Measurements from ENCODE around the gene XRN2.

Gene XRN2, protein sequence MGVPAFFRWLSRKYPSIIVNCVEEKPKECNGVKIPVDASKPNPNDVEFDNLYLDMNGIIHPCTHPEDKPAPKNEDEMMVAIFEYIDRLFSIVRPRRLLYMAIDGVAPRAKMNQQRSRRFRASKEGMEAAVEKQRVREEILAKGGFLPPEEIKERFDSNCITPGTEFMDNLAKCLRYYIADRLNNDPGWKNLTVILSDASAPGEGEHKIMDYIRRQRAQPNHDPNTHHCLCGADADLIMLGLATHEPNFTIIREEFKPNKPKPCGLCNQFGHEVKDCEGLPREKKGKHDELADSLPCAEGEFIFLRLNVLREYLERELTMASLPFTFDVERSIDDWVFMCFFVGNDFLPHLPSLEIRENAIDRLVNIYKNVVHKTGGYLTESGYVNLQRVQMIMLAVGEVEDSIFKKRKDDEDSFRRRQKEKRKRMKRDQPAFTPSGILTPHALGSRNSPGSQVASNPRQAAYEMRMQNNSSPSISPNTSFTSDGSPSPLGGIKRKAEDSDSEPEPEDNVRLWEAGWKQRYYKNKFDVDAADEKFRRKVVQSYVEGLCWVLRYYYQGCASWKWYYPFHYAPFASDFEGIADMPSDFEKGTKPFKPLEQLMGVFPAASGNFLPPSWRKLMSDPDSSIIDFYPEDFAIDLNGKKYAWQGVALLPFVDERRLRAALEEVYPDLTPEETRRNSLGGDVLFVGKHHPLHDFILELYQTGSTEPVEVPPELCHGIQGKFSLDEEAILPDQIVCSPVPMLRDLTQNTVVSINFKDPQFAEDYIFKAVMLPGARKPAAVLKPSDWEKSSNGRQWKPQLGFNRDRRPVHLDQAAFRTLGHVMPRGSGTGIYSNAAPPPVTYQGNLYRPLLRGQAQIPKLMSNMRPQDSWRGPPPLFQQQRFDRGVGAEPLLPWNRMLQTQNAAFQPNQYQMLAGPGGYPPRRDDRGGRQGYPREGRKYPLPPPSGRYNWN

GRCh38 chr20:21303061-21303871 is at the start of gene XRN2:
Gene XRN2, plus strand, starts transcription at chr20:21303331. Its CDS starts 68 bp downstream, at chr20:21303399.
- DNase-seq: peak; percentile 92

- no peak for DNase-seq
These were observed 45.9 kb upstream of the XRN2 start for GRCh38 chr20:21257192-21257591.

DNA sequence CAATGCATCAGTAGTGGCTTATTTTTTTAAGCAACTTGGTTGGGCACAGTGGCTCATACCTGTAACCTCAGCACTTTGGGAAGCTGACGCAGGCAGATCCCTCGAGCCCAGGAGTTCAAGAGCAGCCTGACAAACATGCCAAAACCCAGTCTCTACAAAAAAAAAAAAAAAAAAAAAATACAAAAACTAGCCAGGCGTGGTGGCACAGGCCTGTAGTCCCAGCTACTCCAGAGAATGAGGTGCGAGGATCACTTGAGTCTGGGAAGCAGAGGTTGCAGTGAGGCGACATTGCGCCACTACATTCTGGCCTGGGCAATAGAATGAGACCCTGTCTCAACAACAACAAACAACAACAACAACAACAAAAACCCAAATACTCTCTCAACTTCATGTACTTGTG is 44.7 kb upstream of the XRN2 start:
- DNase-seq: no peak

- DNase-seq: no peak
These were observed 43.8 kb upstream of the XRN2 start for GRCh38 chr20:21259346-21259745.

- DNase-seq: no peak
These were observed 40.3 kb upstream of the XRN2 start for GRCh38 chr20:21262812-21263211.

DNA sequence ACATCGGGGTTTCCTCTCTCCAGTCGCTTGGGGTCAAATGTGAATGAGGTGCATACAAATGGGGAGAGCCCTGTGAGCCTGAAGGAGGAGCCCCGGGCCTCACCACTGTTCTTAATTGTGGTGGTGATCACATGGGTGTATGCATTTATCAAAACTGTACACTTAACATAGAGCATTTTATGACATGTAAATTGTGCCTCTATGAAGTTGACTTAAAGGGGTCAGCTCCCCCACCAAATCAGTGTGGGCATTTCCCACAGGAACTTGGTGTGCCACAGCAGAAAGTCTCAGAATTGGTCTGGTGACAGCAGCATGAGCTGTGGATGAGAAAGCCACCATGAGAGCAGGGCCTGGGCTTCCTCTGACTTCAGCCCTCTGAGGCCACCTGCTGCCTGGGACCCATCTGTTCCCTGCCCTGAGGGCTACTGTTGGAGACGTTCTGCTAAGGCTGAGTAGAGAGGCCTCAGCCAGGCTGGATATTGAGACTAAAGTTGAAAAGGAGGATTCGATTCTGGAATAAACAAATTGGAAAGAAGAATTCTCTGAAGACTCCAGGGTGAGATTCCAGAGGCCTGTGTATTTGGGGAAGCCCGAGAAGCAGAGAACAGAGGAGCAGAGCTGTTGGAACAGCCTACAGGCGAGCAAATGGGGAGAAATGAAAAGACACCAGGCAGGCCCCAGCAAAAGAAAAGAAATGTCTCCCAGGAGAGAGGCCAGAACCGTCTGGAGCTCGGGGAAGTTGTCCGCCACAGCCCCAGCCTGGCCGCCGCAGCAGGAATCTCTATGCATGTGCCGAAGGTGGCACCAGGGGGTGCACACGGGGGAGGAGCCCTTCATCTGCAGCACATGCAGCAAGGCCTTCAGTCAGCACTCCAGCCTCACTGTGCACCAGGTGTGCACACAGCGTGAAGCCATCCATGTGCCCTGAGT is 37.6 kb upstream of the XRN2 start:
- DNase-seq: no peak

GRCh38 chr20:21266191-21266536 is 37.0 kb upstream of the XRN2 start:
- no peak for DNase-seq

DNA sequence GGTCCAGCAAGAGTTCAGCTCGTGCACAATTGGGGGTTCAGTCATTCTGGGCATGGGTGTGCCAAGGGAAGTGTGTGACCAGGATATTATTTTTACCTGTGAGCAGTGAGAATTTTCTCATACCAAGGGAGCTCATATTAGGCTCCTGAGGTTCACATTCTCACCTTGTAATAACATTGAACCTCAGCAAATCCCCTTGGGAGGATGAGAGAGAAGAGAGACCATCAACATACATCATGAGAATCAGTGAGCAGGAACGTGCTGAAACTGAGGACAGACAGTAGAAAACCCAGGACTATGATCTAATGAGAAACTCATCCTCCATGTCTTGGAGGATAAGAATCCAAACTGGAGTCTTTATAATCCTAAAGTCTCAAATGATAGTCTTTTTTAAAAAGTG is 33.4 kb upstream of the XRN2 start:
- DNase-seq: no peak

DNA sequence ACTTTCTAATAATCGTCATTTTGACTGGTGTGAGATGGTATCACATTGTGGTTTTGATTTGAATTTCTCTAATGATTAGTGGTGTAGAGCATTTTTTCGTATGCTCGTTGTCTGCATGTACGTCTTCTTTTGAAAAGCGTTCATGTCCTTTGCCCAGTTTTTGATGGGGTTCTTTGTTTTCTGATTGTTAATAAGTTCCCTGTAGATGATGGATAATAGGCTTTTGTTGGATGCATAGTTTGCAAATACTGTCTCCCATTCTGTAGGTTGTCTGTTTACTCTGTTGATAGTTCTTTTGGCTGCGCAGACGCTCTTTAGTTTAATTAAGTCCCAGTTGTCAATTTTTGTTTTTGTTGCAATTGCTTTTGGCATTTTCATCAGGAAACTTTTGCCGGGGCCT is 32.3 kb upstream of the XRN2 start:
- DNase-seq: peak; percentile 83

DNA sequence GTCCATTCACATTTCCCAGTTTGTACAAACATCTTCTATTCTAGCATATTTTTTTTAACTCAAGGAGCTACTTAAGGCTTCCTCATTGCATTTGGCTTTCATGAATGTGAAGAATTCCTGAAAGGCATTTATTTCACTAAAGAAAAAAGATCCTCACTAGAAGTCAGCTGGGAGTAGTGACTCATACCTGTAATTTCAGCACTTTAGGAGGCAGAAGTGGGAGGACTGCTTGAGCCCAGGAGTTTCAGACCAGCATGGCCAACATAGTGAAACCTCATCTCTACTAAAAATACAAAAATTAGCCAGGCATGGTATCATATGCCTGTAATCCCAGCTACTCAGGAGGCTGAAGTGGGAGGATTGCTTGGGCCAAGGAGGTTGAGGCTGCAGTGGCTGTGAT is 30.9 kb upstream of the XRN2 start:
- no peak for DNase-seq

DNA sequence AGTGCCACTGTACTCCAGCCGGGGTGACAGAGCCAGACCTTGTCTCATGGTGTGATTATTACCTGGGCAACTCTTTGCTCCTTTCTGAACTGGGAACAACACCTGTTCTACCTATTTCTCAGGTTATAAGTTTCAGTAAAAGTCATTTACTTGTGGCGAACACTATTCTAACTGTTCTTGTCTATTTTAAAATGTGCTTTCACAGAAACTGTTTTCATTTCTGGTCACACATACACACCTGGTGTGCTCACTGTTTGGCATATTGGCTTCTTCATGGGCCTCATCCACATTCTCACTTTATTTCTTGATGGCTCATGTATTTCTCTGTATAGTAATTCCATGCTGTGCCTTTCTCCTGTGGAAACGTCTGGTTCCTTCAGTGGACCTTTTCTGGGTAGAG is 30.5 kb upstream of the XRN2 start:
- no peak for DNase-seq

DNA sequence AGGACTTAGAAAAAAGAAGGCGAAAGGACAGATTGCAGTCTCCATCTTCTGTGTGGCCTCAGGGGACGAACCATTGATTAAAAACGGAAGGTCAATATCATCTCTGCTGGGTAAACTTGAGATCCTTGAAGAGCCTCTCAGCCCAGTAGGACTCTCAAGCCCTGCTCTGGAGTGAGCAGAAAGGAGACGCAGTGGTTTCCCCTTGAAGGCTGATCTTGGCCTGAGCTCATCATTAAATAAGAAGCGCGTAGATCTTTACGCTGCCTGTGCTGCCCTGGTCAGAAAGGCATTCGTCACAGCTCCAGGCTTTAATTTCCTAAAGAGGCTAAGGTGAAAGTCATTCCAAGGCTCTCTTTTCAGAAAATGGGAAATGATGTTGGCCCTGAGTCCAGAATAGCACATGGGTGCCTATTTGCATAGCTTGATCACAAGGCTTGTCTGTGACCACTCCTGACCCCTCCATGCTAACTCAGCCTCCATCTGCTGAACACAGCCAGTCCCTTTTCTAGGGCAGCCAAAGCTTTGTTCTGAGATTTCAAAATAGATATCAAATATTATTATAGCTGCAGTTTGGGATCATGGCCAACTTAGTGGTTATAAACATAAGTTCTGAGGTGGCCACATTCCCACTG is 29.3 kb upstream of the XRN2 start:
- DNase-seq: no peak

DNA sequence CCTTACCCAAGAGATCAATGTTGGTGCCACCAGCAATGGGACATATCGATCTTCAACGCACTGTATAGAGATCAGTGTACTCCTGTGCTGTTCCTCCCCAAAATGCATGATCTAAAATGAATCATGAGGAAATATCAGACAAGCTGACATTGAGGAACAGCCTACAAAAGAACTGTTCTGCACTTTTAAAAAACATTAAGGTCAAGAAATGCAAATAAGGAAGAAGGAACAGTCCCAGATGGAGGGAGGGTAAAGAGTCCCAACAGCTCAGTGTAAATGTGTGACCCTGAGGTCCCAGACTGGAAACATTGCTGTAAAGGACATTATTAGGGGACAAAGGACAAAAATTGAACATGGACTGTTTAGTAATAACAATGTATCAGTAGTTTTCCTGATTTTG is 24.3 kb upstream of the XRN2 start:
- no peak for DNase-seq

GRCh38 chr20:21279706-21280521 is 23.2 kb upstream of the XRN2 start:
- DNase-seq: no peak

GRCh38 chr20:21280522-21281016 is 22.6 kb upstream of the XRN2 start:
- no peak for DNase-seq

GRCh38 chr20:21286775-21287174 is 16.4 kb upstream of the XRN2 start:
- no peak for DNase-seq

DNA sequence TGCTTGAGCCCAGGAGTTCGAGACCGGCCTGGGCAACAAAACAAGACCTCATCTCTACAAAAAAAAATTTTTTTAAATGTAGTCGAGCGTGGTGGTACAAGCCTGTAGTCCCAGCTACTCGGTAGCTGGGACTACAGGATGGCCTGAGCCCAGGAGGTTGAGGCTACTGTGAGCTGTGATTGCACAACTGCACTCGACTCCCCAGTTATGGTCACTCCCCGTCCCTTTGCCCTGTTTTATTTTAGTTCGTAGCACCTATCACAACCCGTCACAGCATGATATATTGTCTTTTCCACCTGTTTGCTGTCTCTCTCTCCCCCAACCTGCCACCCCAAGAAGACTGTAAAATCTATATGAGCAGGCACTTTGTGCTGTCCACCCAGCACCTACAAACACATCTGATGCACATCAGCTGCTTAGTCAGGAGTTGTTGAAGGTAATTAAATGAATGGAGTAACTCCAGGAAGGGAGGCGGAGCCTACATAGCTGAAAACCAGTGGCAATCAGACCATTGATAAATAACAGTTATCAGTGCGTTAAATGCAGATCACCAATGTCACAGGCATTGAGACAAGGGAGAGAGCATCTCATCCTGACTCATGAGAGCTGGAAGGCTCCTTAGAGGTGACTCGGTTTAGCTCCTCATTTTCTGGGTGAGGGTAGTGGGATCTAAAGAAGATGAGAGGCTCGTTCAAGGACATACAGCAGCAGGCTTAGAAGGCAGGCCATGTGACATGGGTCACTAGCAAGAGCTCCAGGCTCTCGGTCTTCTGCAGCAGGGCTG is 14.4 kb upstream of the XRN2 start:
- no peak for DNase-seq

DNA sequence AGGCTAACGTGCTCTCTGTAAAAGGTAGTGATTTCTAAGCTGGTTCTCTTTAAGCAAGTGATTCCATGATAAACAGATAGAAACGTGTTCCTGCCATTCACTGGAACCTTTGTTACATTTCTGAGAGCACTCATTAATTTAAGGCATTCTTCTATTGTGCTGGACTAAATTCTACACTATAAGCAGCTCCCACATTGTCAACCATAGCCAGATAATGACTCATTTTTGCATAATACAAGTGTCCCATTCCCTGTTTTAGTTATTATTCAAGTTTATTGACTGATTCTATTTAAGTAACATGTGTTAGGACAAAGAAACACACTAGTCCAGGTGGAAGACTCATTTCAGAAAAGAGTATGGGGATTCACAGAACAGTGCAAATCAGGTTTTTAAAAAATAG is 13.5 kb upstream of the XRN2 start:
- no peak for DNase-seq

DNA sequence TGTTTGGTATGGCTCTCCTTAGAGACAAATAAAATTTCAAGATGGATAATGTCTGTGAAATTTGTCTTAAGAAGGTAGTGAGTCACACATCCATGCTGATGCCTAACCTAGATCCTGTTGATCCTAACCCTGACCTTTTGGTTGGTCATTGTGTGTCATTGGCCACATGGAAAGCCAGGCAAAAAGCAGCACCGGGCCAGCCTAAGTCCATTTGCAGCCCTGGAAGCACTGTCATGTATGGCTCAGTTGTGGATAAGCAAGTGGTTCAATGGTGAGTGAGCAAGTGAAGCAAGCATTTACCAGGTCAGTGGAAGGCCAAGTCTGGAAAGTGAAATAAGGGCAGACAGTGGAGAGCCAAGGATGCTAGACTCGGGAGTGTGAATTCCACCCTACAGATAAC is 12.1 kb upstream of the XRN2 start:
- DNase-seq: no peak

DNA sequence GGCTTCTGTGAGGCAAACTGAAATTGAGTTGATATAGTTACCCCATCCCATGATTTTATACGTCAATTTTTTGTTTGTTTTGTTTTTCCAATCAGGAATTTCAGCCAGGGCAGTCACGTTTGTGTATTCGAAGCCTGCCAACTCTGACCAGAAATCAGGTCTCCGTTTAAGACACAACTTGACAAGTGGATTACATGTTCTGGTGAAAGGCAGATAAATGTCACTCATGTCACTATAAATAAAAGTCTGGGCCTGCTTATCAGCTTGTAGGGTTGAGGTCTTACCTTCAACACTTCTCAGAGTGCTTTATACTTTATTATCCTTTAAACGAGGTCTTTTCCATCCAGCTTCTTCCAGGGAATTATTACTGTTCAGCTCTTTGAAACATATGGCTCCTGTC is 8.4 kb upstream of the XRN2 start:
- no peak for DNase-seq
